SU-DHL-6 (cell line): ENCODE results near the gene TRMT10B.
"Not testable (repeated sequence)": the region's sequence is repeated elsewhere in the genome, so short reads cannot be mapped to it uniquely, and the experiment has no call there.

ENCODE experiments used
- H2AFZ ChIP-seq: fragments of 200-600 bp; sonication (generic); 2 replicates; pipeline ENCODE4 v1.6.1; 2014; ENCODE audit warnings: low read depth, mild to moderate bottlenecking, moderate library complexity, mixed read lengths, antibody characterized with exemption, low read length; ENCODE audit not compliant: severe bottlenecking
- H3F3A ChIP-seq: fragments of 200-600 bp; shearing (Covaris generic); 2 replicates; pipeline ENCODE4 v1.6.0; 2016; ENCODE audit warnings: antibody characterized with exemption, mild to moderate bottlenecking; ENCODE audit not compliant: insufficient read depth
- H3K27ac ChIP-seq: fragments of 200-600 bp; sonication (generic); 2 replicates; pipeline ENCODE4 v1.5.1; 2016; ENCODE audit warnings: low read depth, mild to moderate bottlenecking, low read length, moderate library complexity, mixed read lengths
- H3K27me3 ChIP-seq: fragments of 200-600 bp; sonication (generic), shearing (Covaris generic); 2 replicates; pipeline ENCODE4 v1.6.0; 2014; ENCODE audit warnings: mild to moderate bottlenecking, low read length
- H3K36me3 ChIP-seq: fragments of 200-600 bp; sonication (generic); 2 replicates; pipeline ENCODE4 v1.6.1; 2014; ENCODE audit warnings: mild to moderate bottlenecking, low read length, mixed read lengths
- H3K4me2 ChIP-seq: fragments of 300-600, 200-600 bp; shearing (Covaris generic), sonication (generic); 2 replicates; pipeline ENCODE4 v1.6.0; 2014; ENCODE audit warnings: low read length, low read depth, mild to moderate bottlenecking; ENCODE audit not compliant: poor library complexity, severe bottlenecking
- H3K4me3 ChIP-seq: fragments of 200-600 bp; sonication (generic); 2 replicates; pipeline ENCODE4 v1.5.1; 2014; ENCODE audit warnings: antibody characterized with exemption, low read length, mild to moderate bottlenecking, mixed read lengths; ENCODE audit not compliant: insufficient read depth, poor library complexity, severe bottlenecking
- H3K79me2 ChIP-seq: fragments of 200-600 bp; sonication (generic); 2 replicates; pipeline ENCODE4 v1.6.1; 2014; ENCODE audit warnings: mild to moderate bottlenecking, low read length, moderate library complexity; ENCODE audit not compliant: insufficient read depth
- H3K9ac ChIP-seq: fragments of 200-600 bp; sonication (generic); 2 replicates; pipeline ENCODE4 v1.7.0; 2014; ENCODE audit warnings: mild to moderate bottlenecking, low read length
- H3K9me2 ChIP-seq: fragments of 200-600 bp; sonication (generic); replicated peaks from 2 replicates; pipeline ENCODE4 v1.6.1; 2014; ENCODE audit warnings: low read length; ENCODE audit not compliant: insufficient read depth
- H3K9me3 ChIP-seq: fragments of 200-600 bp; sonication (generic); 2 replicates; pipeline ENCODE4 v1.6.1; 2014; ENCODE audit warnings: low read length, mixed read lengths; ENCODE audit not compliant: insufficient read depth
- H4K20me1 ChIP-seq: fragments of 200-600 bp; sonication (generic); 2 replicates; pipeline ENCODE4 v1.6.1; 2014; ENCODE audit warnings: low read depth, mild to moderate bottlenecking, antibody characterized with exemption, low read length, moderate library complexity, mixed read lengths
- EZH2phosphoT487 ChIP-seq: fragments of 200-600 bp; sonication (generic), shearing (Covaris generic); conservative IDR thresholded peaks from 2 replicates; pipeline ENCODE4 v1.6.1; 2018; ENCODE audit warnings: mild to moderate bottlenecking, antibody characterized with exemption, low read length, moderate library complexity, mixed read lengths
- TF ChIP-seq, protein P1 (sequence below): fragments of 200-600 bp; sonication (generic); IDR thresholded peaks from one replicate; pipeline ENCODE4 v1.5.1; 2017; ENCODE audit warnings: antibody characterized with exemption, mild to moderate bottlenecking, low read length, moderate library complexity; ENCODE audit not compliant: insufficient read depth, poor library complexity, severe bottlenecking

The TRMT10B gene

DNA sequence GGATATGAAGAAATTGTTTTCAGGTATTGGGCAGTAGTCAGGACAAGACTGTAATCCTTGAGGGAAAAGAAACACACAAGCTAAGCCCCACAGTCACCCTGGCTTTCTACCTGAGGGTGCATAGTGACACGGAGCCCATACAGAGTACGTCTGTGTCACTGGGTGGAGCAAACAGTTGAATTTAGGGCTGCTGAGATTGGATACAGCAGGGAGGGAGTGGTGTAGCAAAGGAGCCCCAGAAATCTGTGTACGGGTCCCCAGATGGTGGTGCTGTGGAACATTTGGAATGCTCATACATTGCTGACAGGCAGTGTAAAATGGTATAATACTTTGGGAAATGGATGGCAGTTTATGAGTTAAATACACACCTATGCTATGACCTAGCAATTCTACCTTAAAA lies 5.1 kb downstream of the TRMT10B start:
- H3K9me3 ChIP-seq, result no peaks in the 10 kb centered on the region
- no peak overlapping the region for H3K4me3 ChIP-seq
- H3K27ac ChIP-seq, result no peak overlapping the region
- H3K9me2 ChIP-seq, result no peaks in the 10 kb centered on the region
- H3K9ac ChIP-seq, result no peak overlapping the region
- TF ChIP-seq, protein P1, sequence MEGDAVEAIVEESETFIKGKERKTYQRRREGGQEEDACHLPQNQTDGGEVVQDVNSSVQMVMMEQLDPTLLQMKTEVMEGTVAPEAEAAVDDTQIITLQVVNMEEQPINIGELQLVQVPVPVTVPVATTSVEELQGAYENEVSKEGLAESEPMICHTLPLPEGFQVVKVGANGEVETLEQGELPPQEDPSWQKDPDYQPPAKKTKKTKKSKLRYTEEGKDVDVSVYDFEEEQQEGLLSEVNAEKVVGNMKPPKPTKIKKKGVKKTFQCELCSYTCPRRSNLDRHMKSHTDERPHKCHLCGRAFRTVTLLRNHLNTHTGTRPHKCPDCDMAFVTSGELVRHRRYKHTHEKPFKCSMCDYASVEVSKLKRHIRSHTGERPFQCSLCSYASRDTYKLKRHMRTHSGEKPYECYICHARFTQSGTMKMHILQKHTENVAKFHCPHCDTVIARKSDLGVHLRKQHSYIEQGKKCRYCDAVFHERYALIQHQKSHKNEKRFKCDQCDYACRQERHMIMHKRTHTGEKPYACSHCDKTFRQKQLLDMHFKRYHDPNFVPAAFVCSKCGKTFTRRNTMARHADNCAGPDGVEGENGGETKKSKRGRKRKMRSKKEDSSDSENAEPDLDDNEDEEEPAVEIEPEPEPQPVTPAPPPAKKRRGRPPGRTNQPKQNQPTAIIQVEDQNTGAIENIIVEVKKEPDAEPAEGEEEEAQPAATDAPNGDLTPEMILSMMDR, result no peak
- no peak for TF ChIP-seq EZH2phosphoT487
- no peaks in the 10 kb centered on the region; the same call in 1 of the 2 replicates for H3K79me2 ChIP-seq
- H4K20me1 ChIP-seq, result no peaks in the 10 kb centered on the region
- no peaks in the 10 kb centered on the region for H3K36me3 ChIP-seq
- H3K4me2 ChIP-seq, result no peak overlapping the region
- H2AFZ ChIP-seq, result no peak overlapping the region
- H3F3A ChIP-seq, result no peaks in the 10 kb centered on the region; the same call in 1 of the 2 replicates
- no peaks in the 10 kb centered on the region for H3K27me3 ChIP-seq

DNA sequence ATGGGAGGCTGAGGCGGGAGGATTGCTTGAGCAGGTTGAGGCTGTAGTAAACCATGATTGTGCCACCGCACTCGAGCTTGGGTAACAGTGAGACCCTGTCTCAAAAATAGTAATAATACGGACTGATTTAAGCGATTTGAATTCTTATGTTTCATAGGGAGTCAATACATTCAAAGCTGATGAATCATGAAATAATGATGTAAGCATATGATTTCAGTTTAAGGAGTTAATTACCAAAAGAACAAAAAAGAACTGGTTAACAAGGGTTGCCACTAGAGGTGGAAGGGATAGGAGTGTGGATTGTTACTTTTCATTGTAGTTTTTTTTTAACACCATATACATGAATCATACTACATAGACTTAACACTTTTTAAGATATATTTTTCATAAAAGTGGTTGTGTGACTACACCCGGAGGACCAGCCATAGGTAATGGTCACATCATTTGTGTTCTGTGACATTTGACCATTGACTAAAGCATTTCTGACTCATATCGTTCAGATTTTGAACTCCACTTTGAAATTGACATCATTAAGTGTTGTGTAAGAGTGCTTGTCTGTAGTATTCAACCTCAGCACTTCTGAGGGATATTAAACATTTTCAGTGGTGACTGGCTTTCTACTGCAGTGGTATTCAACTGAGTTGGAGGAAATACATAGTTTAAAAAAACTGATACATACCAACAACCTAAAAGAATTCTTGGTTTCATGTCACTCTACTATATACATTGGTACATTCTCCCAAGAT lies 7.0 kb downstream of the TRMT10B start:
- no peak overlapping the region for H3K4me2 ChIP-seq

DNA sequence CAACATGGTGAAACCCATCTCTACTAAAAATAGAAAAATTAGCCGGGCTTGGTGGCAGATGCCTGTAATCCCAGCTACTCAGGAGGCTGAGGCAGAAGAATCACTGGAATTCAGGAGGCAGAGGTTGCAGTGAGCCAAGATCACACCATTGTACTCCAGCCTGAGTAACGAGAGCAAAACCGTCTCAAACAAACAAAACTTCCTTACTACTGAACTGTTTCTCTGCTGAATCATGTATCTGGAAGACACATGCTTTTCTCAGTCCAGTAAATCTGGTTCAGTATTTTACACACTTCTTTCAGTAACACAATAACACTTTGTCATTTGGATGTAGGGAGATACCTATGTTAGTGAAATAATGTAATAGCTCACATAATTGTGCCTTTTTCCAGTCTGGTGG lies 7.9 kb downstream of the TRMT10B start:
- Histone ChIP-seq H2AFZ (no peak overlapping the region), H3K9me2 (no peaks in the 10 kb centered on the region), H4K20me1 (no peaks in the 10 kb centered on the region), H3F3A (no peaks in the 10 kb centered on the region; the same call in 1 of the 2 replicates), H3K27ac (no peak overlapping the region), H3K9me3 (no peaks in the 10 kb centered on the region), H3K36me3 (no peaks in the 10 kb centered on the region), H3K27me3 (no peaks in the 10 kb centered on the region), H3K4me2 (no peak overlapping the region), H3K79me2 (no peaks in the 10 kb centered on the region), H3K4me3 (no peak overlapping the region), H3K9ac (no peak overlapping the region; the same call in 1 of the 2 replicates)
- no peak for TF ChIP-seq EZH2phosphoT487

More for the DNA sequence above, 7.0 kb downstream of the TRMT10B start:
- Histone ChIP-seq H3K36me3 (no peaks in the 10 kb centered on the region), H3K79me2 (no peaks in the 10 kb centered on the region), H3F3A (no peaks in the 10 kb centered on the region; the same call in 1 of the 2 replicates), H3K4me3 (no peak overlapping the region), H2AFZ (no peak overlapping the region), H3K9ac (no peak overlapping the region), H3K9me2 (no peaks in the 10 kb centered on the region), H3K27ac (no peak overlapping the region), H3K9me3 (no peaks in the 10 kb centered on the region), H3K27me3 (no peaks in the 10 kb centered on the region), H4K20me1 (no peaks in the 10 kb centered on the region)
- TF ChIP-seq, protein P1, result no peak
- TF ChIP-seq EZH2phosphoT487, result no peak

DNA sequence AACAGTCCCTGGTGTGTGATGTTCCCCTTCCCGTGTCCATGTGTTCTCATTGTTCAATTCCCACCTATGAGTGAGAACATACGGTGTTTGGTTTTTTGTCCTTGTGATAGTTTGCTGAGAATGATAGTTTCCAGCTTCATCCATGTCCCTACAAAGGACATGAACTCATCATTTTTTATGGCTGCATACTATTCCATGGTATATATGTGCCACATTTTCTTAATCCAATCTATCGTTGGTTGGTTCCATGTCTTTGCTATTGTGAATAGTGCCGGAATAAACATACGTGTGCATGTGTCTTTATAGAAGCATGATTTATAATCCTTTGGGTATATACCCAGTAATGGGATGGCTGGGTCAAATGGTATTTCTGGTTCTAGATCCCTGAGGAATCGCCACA lies 11.7 kb downstream of the TRMT10B start:
- not testable (repeated sequence) for H4K20me1 ChIP-seq, H3K27ac ChIP-seq, H3K9me3 ChIP-seq, H3K4me2 ChIP-seq, H3K79me2 ChIP-seq, H2AFZ ChIP-seq, H3K36me3 ChIP-seq, H3F3A ChIP-seq, H3K27me3 ChIP-seq, H3K9ac ChIP-seq, H3K9me2 ChIP-seq, H3K4me3 ChIP-seq
